Mucosa of descending colon (tissue), 3 donors: ENCODE data around the gene EIF4E2. TPM values are rescaled to one million over a fixed set of nuclear protein-coding genes. Genes with fewer than 3 reads are reported as not detected.

ENCODE experiments used
- ATAC-seq: fragments of 200-7000 bp; cut with Tn5 transposase; one replicate; pipeline ENCODE4 v1.9.1; 2020; ENCODE audit warnings: mild to moderate bottlenecking, moderate library complexity
- DNase-seq, 3 donors: peaks; one replicate each; pipeline ENCODE4 v3.0.0-alpha.2; 2020
- H3K36me3 ChIP-seq: fragments of 200-600 bp; one replicate; pipeline ENCODE4 v1.8.0; 2021; ENCODE audit warnings: low read depth, mild to moderate bottlenecking
- H3K4me1 ChIP-seq: fragments of 200-600 bp; one replicate; pipeline ENCODE4 v1.8.0; 2021; ENCODE audit warnings: low read depth, mild to moderate bottlenecking
- H3K4me3 ChIP-seq: fragments of 200-600 bp; one replicate; pipeline ENCODE4 v1.8.0; 2021; ENCODE audit warnings: mild to moderate bottlenecking
- H3K9me3 ChIP-seq: fragments of 200-600 bp; one replicate; pipeline ENCODE4 v1.8.0; 2021; ENCODE audit warnings: mild to moderate bottlenecking
- intact Hi-C, 2 donors: fragments of 100-400 bp; cut with DNase I in 1 of 2; cut with micrococcal nuclease in 1 of 2; formaldehyde crosslinking; loops; one replicate each; pipeline versions ENCODE4 v1.11.0 to v1.11.1; 2022; cut with DNase I, micrococcal nuclease
- total RNA-seq, 3 donors: library from RNA; stranded (reverse); fragmentation: NEBNext Ultra II Directional in 2 of 3; extraction: Animal tissue kit (Norgen Biotek cat#: 25700) in 2 of 3; gene quantifications; one replicate each; pipeline versions ENCODE4 v1.2.1 to v1.2.4, GENCODE V29; 2021 to 2023
- TF ChIP-seq, protein P1 (sequence below): fragments of 200-600 bp; IDR thresholded peaks from one replicate; pipeline ENCODE4 v1.8.0; 2022; ENCODE audit warnings: antibody characterized with exemption, mild to moderate bottlenecking
- donor health status: DM: no; HTN: no; CAD: no; lungs with moderate emphysema.
- donor health status: DM: no; HTN: no; CAD: no.
- donor health status: DM: no; HTN: yes; CAD: no.

The EIF4E2 gene
- total RNA-seq, 3 donors from 2014 or later, result 62.7 to 116 (median 90.9) TPM

- intact Hi-C loops, result no loop called here
- DNase-seq (no peak), ATAC-seq (no peak)
- no peaks in the 10 kb centered on the region for H3K36me3 ChIP-seq
- no peak overlapping the region for H3K4me3 ChIP-seq
- TF ChIP-seq, protein P1, sequence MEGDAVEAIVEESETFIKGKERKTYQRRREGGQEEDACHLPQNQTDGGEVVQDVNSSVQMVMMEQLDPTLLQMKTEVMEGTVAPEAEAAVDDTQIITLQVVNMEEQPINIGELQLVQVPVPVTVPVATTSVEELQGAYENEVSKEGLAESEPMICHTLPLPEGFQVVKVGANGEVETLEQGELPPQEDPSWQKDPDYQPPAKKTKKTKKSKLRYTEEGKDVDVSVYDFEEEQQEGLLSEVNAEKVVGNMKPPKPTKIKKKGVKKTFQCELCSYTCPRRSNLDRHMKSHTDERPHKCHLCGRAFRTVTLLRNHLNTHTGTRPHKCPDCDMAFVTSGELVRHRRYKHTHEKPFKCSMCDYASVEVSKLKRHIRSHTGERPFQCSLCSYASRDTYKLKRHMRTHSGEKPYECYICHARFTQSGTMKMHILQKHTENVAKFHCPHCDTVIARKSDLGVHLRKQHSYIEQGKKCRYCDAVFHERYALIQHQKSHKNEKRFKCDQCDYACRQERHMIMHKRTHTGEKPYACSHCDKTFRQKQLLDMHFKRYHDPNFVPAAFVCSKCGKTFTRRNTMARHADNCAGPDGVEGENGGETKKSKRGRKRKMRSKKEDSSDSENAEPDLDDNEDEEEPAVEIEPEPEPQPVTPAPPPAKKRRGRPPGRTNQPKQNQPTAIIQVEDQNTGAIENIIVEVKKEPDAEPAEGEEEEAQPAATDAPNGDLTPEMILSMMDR, result no peak
- peaks cover 2% of the 10 kb centered on the region for H3K4me1 ChIP-seq
- no peaks in the 10 kb centered on the region for H3K9me3 ChIP-seq
Observed at GRCh38 chr2:232508251-232508650, 42.2 kb upstream of the EIF4E2 start.

DNA sequence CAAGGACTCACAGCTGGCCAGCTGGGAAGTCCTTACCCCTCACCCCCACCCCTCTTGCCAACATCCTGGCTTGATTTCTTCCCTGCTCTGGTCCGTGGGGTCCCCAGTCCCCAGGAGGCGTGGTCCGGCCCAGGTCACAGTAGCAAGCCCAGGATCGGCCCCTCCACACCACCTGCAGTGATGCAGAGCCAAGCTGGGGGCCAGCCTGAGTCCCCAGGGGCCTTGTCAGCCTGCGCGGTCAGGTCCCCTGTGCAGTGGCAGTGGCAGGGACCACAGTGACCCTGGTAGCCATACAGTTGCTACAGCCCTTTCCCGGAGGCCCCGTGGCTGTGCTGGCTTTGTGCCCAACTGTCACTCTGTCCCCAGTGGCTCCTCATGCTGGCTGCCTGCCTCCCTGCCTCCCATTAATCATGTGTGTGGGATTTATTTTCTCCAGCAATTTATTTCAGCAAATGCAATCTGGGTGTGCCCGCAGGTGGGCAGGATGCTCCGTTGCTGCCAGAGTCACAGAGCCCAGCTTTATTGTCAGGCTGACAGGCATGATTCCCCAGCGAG is 39.1 kb upstream of the EIF4E2 start:
- no peak for ATAC-seq
- intact Hi-C loops, result no loop called here
- H3K4me3 ChIP-seq, result no peak overlapping the region
- no peaks in the 10 kb centered on the region for H3K36me3 ChIP-seq
- DNase-seq, result no peak
- TF ChIP-seq, protein P1, result no peak
- H3K4me1 ChIP-seq, result no peaks in the 10 kb centered on the region
- no peaks in the 10 kb centered on the region for H3K9me3 ChIP-seq

GRCh38 chr2:232512602-232513001 is 37.9 kb upstream of the EIF4E2 start:
- TF ChIP-seq, protein P1, result no peak
- H3K36me3 ChIP-seq, result no peaks in the 10 kb centered on the region
- DNase-seq (no peak), ATAC-seq (no peak)
- intact Hi-C loops, result no loop called here
- no peaks in the 10 kb centered on the region for H3K4me1 ChIP-seq
- H3K4me3 ChIP-seq, result no peak overlapping the region
- H3K9me3 ChIP-seq, result no peaks in the 10 kb centered on the region

- TF ChIP-seq, protein P1, result no peak
- ATAC-seq (no peak), DNase-seq (no peak)
- Histone ChIP-seq H3K36me3 (no peaks in the 10 kb centered on the region), H3K4me1 (no peaks in the 10 kb centered on the region), H3K4me3 (no peak overlapping the region), H3K9me3 (no peaks in the 10 kb centered on the region)
- intact Hi-C loops, result no loop called here
Observed at GRCh38 chr2:232513353-232513752, 37.1 kb upstream of the EIF4E2 start.

DNA sequence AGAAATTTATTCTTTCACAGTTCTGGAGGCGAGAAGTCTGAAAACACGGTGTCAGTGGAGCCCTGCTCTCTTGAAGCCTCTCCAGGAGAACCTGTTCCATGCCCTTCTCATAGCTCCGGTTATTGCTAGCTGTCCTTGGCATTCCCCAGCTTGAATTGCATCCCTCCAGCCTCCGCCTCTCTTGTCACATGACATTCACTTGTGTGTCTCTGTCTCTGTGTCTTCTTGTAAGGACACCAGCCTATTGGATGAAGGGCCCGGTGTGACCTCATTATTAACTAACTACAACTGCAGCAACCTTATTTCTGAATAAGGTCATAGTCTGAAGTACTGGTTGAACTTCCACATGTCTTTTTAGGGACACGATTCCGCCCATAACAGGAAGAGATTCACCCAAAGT is 34.9 kb upstream of the EIF4E2 start:
- TF ChIP-seq, protein P1, result no peak
- intact Hi-C loops, result loop anchor here in 1 of 2 donors (5.0 kb wide), 1 partner anchor 68 kb away; no protein-coding TSS in a partner anchor
- no peak overlapping the region for H3K4me3 ChIP-seq
- H3K4me1 ChIP-seq, result no peaks in the 10 kb centered on the region
- H3K36me3 ChIP-seq, result no peaks in the 10 kb centered on the region
- DNase-seq (no peak), ATAC-seq (no peak)
- no peaks in the 10 kb centered on the region for H3K9me3 ChIP-seq

DNA sequence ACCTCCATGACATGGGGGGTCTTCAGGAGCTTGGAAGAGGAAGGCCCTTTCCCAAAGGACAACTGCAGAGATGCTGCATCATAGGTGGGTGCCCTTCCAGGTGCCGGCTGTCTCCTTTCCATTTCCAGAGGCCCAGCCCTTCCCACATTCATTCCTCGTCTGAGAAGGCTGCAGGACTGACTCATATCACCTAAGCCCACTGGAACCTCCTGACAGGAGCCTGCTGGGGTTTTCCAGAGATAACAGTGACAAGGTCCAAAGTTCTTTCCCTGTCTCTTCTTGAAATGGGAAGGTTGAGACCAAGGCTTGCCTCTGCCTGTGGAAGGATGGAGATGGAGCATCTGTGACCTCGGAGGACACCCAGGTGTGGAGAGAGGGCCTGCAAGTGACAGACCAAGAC is 33.9 kb upstream of the EIF4E2 start:
- intact Hi-C loops, result loop anchor here in 1 of 2 donors (5.0 kb wide), 1 partner anchor 69 kb away; no protein-coding TSS in a partner anchor

More for the DNA sequence above, 33.9 kb upstream of the EIF4E2 start:
- no peaks in the 10 kb centered on the region for H3K36me3 ChIP-seq
- H3K4me1 ChIP-seq, result no peaks in the 10 kb centered on the region
- no peaks in the 10 kb centered on the region for H3K9me3 ChIP-seq
- no peak overlapping the region for H3K4me3 ChIP-seq
- TF ChIP-seq, protein P1, result no peak
- DNase-seq (no peak), ATAC-seq (peak; percentile 12)
